ENCODE data around the gene CHRNB1. TPM values are rescaled to one million over a fixed set of nuclear protein-coding genes. Genes with fewer than 3 reads are reported as not detected.

CHRNB1 gene
- total RNA-seq, 4 donors from 2014 or later = 5.0 to 12.8 (median 8.1) TPM

GRCh38 chr17:7426896-7427489 is 17.9 kb upstream of the CHRNB1 start:
- TF ChIP-seq POLR2A (IDR thresholded peaks at IDR 0.05; ENCODE audit: low read depth) = no peak
- no peak for TF ChIP-seq EP300 (IDR thresholded peaks at IDR 0.05)
- no peak for TF ChIP-seq CTCF (IDR thresholded peaks at IDR 0.05)
- no peak for TF ChIP-seq POLR2AphosphoS5 (IDR thresholded peaks at IDR 0.05)
- DNase-seq (ENCODE audit: extremely low spot score) = no peak
- intact Hi-C loops (cut with DNase I) = no loop called here

DNA sequence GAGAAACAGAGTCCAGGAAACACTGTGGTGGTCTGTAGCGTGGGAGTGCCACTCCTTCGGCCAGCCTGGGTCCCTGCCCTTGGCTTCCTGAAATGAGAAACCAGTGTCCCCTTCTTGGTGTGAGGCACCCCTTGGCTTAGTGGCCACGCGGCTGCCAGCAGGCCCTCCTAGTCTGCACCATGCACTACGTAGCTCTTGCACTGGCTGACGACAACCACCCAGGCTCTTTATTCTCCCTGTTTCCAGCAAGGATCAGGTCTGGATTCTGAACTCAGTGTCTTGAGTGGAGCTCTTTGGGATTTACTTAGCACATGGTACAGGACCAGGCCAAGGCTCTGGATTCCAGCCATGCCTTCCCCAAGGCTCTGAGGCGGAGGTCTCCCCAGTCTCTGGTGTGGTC is 17.3 kb upstream of the CHRNB1 start:
- DNase-seq (ENCODE audit: extremely low spot score) = no peak
- WGBS = 83% methylated on average over 5 of the region's 7 CpGs
- Histone ChIP-seq H3K4me3 (no peak overlapping the region), H3K4me1 (no peaks in the 10 kb centered on the region), H3K27me3 (peaks cover 0 to 8% (median 0%) of the 10 kb centered on the region in 4 donors), H3K36me3 (no peaks in the 10 kb centered on the region), H3K9me3 (no peaks in the 10 kb centered on the region), H3K27ac (replicated peaks in 1 of 4) (no peak overlapping the region)
- TF ChIP-seq POLR2AphosphoS5 (IDR thresholded peaks at IDR 0.05) (no peak), CTCF (IDR thresholded peaks at IDR 0.05) (no peak), EP300 (IDR thresholded peaks at IDR 0.05) (no peak), POLR2A (IDR thresholded peaks at IDR 0.05; ENCODE audit: low read depth) (no peak)
- intact Hi-C loops (cut with DNase I) = no loop called here

More at GRCh38 chr17:7426896-7427489, 17.9 kb upstream of the CHRNB1 start:
- Histone ChIP-seq H3K27ac (replicated peaks in 1 of 4) (no peak overlapping the region), H3K4me1 (no peaks in the 10 kb centered on the region), H3K4me3 (no peak overlapping the region), H3K9me3 (no peaks in the 10 kb centered on the region), H3K36me3 (no peaks in the 10 kb centered on the region), H3K27me3 (peaks cover 0 to 3% (median 0%) of the 10 kb centered on the region in 4 donors)
- WGBS = 94% methylated on average over 18 of the region's 29 CpGs

GRCh38 chr17:7428557-7428956 is 16.3 kb upstream of the CHRNB1 start, which contains the start of gene SPEM3:
Gene SPEM3, plus strand, starts transcription at chr17:7428857. Its CDS starts 46 bp downstream, at chr17:7428903.
- Histone ChIP-seq H3K36me3 (no peaks in the 10 kb centered on the region), H3K27me3 (peaks cover 0 to 12% (median 0%) of the 10 kb centered on the region in 4 donors), H3K27ac (replicated peaks in 1 of 4) (no peak within 1 kb of the TSS), H3K9me3 (no peaks in the 10 kb centered on the region), H3K4me1 (no peaks in the 10 kb centered on the region), H3K4me3 (no peak within 1 kb of the TSS)
- TF ChIP-seq POLR2AphosphoS5 (IDR thresholded peaks at IDR 0.05) = no peak
- TF ChIP-seq EP300 (IDR thresholded peaks at IDR 0.05) = no peak
- no peak for TF ChIP-seq POLR2A (IDR thresholded peaks at IDR 0.05; ENCODE audit: low read depth)
- no peak for TF ChIP-seq CTCF (IDR thresholded peaks at IDR 0.05)
- WGBS = 74% methylated on average over 3 of the region's 5 CpGs
- intact Hi-C loops (cut with DNase I) = no loop called here
- DNase-seq (ENCODE audit: extremely low spot score) = no peak

DNA sequence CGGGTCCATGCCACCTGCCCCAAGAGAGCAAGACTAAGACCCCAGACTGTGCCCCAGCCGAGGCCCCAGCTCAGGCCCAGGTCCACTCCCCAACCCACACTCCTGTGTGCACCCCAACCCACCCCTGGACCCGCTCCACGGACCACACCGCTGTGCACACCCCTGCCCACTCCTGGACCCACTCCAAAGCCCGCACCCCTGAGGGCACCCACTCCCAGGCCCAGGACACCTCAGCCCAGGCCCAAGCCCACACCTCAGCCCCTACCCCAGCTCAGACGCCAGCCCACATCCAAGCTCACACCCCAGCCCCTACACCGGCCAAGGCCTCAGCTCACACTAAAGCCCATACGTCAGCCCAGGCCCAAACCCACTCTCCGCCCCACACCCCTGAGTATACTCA is 15.1 kb upstream of the CHRNB1 start:
- no peak overlapping the region for H3K4me3 ChIP-seq
- H3K4me1 ChIP-seq = peaks cover 0 to 1% (median under 1%) of the 10 kb centered on the region in 4 donors
- no peaks in the 10 kb centered on the region for H3K36me3 ChIP-seq
- H3K9me3 ChIP-seq = no peaks in the 10 kb centered on the region
- H3K27ac ChIP-seq (replicated peaks in 1 of 4) = no peak overlapping the region
- intact Hi-C loops (cut with DNase I) = no loop called here
- peaks cover 0 to 22% (median 0%) of the 10 kb centered on the region in 4 donors for H3K27me3 ChIP-seq
- DNase-seq (ENCODE audit: extremely low spot score) = no peak
- TF ChIP-seq POLR2AphosphoS5 (IDR thresholded peaks at IDR 0.05) = no peak
- no peak for TF ChIP-seq CTCF (IDR thresholded peaks at IDR 0.05)
- no peak for TF ChIP-seq POLR2A (IDR thresholded peaks at IDR 0.05; ENCODE audit: low read depth)
- TF ChIP-seq EP300 (IDR thresholded peaks at IDR 0.05) = no peak
- WGBS = 93% methylated on average over 8 of the region's 10 CpGs

Data from esophagus muscularis mucosa (tissue), 4 donors.